ENCODE data around the gene DPY19L3.

DPY19L3 gene, protein sequence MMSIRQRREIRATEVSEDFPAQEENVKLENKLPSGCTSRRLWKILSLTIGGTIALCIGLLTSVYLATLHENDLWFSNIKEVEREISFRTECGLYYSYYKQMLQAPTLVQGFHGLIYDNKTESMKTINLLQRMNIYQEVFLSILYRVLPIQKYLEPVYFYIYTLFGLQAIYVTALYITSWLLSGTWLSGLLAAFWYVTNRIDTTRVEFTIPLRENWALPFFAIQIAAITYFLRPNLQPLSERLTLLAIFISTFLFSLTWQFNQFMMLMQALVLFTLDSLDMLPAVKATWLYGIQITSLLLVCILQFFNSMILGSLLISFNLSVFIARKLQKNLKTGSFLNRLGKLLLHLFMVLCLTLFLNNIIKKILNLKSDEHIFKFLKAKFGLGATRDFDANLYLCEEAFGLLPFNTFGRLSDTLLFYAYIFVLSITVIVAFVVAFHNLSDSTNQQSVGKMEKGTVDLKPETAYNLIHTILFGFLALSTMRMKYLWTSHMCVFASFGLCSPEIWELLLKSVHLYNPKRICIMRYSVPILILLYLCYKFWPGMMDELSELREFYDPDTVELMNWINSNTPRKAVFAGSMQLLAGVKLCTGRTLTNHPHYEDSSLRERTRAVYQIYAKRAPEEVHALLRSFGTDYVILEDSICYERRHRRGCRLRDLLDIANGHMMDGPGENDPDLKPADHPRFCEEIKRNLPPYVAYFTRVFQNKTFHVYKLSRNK

DNA sequence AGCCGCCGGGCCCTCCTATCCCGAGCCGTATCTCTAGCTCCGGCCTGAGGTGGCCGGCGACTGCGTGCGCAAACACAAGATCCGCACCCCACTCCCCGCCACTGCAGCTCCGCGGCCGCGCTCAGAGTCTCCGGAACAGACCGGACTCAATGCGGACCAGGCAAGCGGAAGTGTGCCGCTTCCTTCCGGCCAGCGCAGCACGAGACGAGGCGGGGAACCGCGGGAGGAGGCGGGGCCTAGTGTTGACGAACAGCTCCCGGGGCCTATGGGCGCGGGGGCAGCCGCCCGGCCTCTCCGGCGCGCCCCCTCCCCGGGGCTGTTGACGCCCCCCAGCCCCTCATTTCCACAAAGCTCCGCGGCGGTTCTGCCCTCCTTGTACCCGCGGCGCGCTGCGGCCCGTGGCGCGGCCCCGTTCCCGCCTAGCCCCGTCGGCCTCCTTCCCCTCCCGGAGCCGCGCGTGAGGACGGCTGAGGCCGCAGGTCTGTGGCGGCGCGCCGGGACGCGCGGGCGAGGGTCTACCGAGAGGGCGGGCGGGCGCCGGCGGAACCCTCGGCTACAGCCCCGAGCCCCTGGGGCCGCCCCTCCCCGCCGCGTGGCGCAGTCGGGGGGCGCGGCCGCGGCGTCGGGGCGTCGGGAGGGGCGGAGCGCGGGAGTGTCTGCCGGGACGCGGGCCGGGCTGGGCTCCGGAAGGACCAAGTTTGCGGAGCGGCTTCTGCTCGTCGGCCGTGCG is at the start of gene DPY19L3:
TSS of gene DPY19L3 (plus strand) at position 340 of the 730 bp plus-strand sequence. CDS start 2,484 bp downstream, outside the sequence.
- peaks cover 4 to 18% of the 10 kb centered on the region in 2 donors for H3K4me1 ChIP-seq (ENCODE audit: control insufficient read depth in 1 of 2, insufficient read depth in 2 of 2, low read length in 2 of 2)
- no peaks in the 10 kb centered on the region for H3K27me3 ChIP-seq (ENCODE audit: low read depth, low read length)
- H3K36me3 ChIP-seq (ENCODE audit: control insufficient read depth in 1 of 2, insufficient read depth in 2 of 2, low read length in 2 of 2): peaks cover 6 to 11% of the 10 kb centered on the region in 2 donors
- no peaks in the 10 kb centered on the region for H3K9me3 ChIP-seq (ENCODE audit: control insufficient read depth in 1 of 2, low read length in 2 of 2)
- peak within 1 kb of the TSS; percentile 76 to 83 for H3K4me3 ChIP-seq (ENCODE audit: low read depth in 1 of 2, low read length in 2 of 2)
- H3K27ac ChIP-seq (ENCODE audit: low read length): peak within 1 kb of the TSS; percentile 95

DNA sequence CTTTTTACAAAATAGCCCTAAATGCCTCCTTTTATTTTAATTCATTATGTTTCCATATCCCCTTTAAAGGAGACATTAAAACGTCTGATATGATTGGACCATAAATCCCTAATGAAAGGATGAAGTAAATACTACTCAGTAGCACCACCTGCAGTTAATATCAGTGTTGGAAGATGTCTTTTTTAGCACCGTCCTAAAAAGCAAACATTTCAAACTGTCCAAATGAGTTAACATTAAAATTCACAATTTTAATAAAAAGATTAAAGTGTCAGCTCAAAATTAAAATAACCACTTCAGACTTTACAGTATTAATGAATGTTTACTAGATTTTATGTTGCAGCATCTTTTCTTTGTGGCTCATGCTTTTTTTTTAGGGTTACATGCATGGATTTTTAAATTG is 47.9 kb upstream of the DPY19L3 start:
- H3K4me1 ChIP-seq (ENCODE audit: control insufficient read depth in 1 of 2, insufficient read depth in 2 of 2, low read length in 2 of 2): peaks cover 0 to 2% of the 10 kb centered on the region in 2 donors
- peaks cover 59 to 66% of the 10 kb centered on the region in 2 donors for H3K36me3 ChIP-seq (ENCODE audit: control insufficient read depth in 1 of 2, insufficient read depth in 2 of 2, low read length in 2 of 2)

DNA sequence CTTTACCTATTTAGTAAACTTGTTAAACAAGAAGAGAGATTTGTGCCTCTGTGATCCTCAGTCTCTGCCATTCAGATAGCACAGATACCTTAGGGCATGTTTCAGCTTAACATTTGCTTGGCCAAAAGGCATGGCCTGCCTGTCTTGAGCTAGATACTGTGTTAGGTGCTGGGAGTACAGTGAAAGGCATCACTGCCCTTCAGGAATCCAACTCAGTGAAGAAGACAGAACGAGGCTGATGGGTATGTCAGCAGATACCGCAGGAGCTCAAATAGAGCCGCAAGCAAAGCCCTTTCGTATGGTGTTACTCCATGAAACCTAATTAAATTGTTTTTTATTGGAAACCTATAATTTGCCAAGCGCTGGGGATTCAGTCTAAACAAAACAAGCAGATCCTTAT is 47.2 kb upstream of the DPY19L3 start:
- H3K27me3 ChIP-seq (ENCODE audit: low read depth, low read length): no peaks in the 10 kb centered on the region
- H3K9me3 ChIP-seq (ENCODE audit: control insufficient read depth in 1 of 2, low read length in 2 of 2): no peaks in the 10 kb centered on the region
- H3K27ac ChIP-seq (ENCODE audit: low read length): no peak overlapping the region
- H3K4me3 ChIP-seq (ENCODE audit: low read depth in 1 of 2, low read length in 2 of 2): no peak overlapping the region
- H3K36me3 ChIP-seq (ENCODE audit: control insufficient read depth in 1 of 2, insufficient read depth in 2 of 2, low read length in 2 of 2): peaks cover 54 to 60% of the 10 kb centered on the region in 2 donors
- H3K4me1 ChIP-seq (ENCODE audit: control insufficient read depth in 1 of 2, insufficient read depth in 2 of 2, low read length in 2 of 2): peaks cover 5 to 7% of the 10 kb centered on the region in 2 donors

More for the DNA sequence above, 47.9 kb upstream of the DPY19L3 start:
- H3K9me3 ChIP-seq (ENCODE audit: control insufficient read depth in 1 of 2, low read length in 2 of 2): no peaks in the 10 kb centered on the region
- H3K4me3 ChIP-seq (ENCODE audit: low read depth in 1 of 2, low read length in 2 of 2): no peak overlapping the region
- H3K27me3 ChIP-seq (ENCODE audit: low read depth, low read length): no peaks in the 10 kb centered on the region
- H3K27ac ChIP-seq (ENCODE audit: low read length): no peak overlapping the region

DNA sequence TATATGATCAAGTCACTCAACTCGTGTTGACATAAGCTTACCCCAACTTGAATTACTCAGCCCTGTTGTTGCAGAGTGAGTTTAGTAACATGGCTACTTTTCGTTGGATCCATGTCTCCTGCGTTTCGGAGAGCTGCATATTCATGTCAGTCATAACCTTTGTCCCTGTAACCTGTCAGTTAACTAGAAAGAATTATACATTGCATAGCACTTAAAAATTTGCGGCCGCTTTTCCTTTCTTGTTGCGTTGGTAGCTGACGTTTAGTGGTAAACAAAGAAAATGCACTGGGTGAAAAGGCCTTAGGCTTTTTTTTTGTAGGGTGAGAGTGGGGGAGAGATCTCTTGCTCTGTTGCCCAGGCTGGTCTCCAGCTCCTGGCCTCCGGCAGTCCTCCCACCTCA is 46.0 kb upstream of the DPY19L3 start:
- Histone ChIP-seq H3K27ac (ENCODE audit: low read length) (no peak overlapping the region), H3K36me3 (ENCODE audit: control insufficient read depth in 1 of 2, insufficient read depth in 2 of 2, low read length in 2 of 2) (peaks cover 44 to 47% of the 10 kb centered on the region in 2 donors), H3K9me3 (ENCODE audit: control insufficient read depth in 1 of 2, low read length in 2 of 2) (no peaks in the 10 kb centered on the region), H3K27me3 (ENCODE audit: low read depth, low read length) (no peaks in the 10 kb centered on the region), H3K4me3 (ENCODE audit: low read depth in 1 of 2, low read length in 2 of 2) (no peak overlapping the region), H3K4me1 (ENCODE audit: control insufficient read depth in 1 of 2, insufficient read depth in 2 of 2, low read length in 2 of 2) (peaks cover 5 to 9% of the 10 kb centered on the region in 2 donors)

DNA sequence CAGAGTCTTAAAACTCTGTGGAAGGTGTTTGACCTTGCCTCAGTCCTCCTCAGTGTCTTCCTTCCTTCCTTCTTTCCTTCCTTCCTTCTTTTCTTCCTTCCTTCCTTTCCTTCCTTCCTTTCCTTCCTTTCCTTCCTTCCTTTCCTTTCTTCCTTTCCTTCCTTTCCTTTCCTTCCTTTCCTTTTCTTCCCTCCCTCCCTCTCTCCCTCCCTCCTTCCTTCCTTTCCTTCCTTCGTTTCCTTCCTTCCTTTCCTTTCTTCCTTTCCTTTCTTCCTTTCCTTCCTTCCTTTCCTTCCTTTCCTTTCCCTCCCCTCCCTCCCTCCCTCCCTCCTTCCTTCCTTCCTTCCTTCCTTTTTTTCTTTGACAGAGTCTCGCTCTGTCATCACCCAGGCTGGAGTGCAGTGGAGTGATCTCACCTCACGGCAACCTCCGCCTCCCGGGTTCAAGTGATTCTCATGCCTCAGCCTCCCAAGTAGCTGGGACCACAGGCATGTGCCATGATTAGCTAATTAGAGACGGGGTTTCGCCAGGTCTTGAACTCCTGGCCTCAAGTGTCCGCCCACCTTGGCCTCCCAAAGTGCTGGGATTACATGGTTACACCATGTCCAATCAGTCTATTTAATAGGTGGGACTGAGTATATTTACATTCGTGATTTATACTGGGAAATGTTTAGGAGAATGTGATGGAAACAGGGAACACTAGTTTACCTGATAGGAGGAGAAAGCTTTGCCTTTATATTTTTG is 43.8 kb upstream of the DPY19L3 start:
- peaks cover 5 to 9% of the 10 kb centered on the region in 2 donors for H3K4me1 ChIP-seq (ENCODE audit: control insufficient read depth in 1 of 2, insufficient read depth in 2 of 2, low read length in 2 of 2)
- H3K4me3 ChIP-seq (ENCODE audit: low read depth in 1 of 2, low read length in 2 of 2): no peak overlapping the region
- no peaks in the 10 kb centered on the region for H3K27me3 ChIP-seq (ENCODE audit: low read depth, low read length)
- no peaks in the 10 kb centered on the region for H3K9me3 ChIP-seq (ENCODE audit: control insufficient read depth in 1 of 2, low read length in 2 of 2)
- H3K36me3 ChIP-seq (ENCODE audit: control insufficient read depth in 1 of 2, insufficient read depth in 2 of 2, low read length in 2 of 2): peaks cover 26 to 38% of the 10 kb centered on the region in 2 donors
- H3K27ac ChIP-seq (ENCODE audit: low read length): no peak overlapping the region

DNA sequence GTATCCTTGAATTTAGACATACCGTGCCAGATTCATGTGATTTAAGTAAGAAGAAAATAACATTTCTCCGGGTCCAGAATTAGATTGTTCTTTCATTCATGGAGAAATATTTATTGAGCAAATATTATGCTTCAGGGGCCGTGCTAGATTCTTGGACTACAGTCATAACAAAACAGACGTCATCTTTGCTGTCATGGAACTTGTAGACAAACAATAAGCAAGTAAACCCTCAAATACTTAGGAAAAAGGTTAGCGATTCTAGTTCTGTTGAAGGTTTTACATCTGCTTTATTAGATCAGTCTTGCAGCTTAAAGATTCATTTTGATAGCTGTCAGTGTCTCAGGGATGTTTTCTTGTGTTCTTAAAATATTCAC is 43.3 kb upstream of the DPY19L3 start:
- no peaks in the 10 kb centered on the region for H3K27me3 ChIP-seq (ENCODE audit: low read depth, low read length)
- peaks cover 5 to 9% of the 10 kb centered on the region in 2 donors for H3K4me1 ChIP-seq (ENCODE audit: control insufficient read depth in 1 of 2, insufficient read depth in 2 of 2, low read length in 2 of 2)
- peaks cover 24 to 34% of the 10 kb centered on the region in 2 donors for H3K36me3 ChIP-seq (ENCODE audit: control insufficient read depth in 1 of 2, insufficient read depth in 2 of 2, low read length in 2 of 2)
- no peak overlapping the region for H3K4me3 ChIP-seq (ENCODE audit: low read depth in 1 of 2, low read length in 2 of 2)
- H3K27ac ChIP-seq (ENCODE audit: low read length): no peak overlapping the region
- H3K9me3 ChIP-seq (ENCODE audit: control insufficient read depth in 1 of 2, low read length in 2 of 2): no peaks in the 10 kb centered on the region

DNA sequence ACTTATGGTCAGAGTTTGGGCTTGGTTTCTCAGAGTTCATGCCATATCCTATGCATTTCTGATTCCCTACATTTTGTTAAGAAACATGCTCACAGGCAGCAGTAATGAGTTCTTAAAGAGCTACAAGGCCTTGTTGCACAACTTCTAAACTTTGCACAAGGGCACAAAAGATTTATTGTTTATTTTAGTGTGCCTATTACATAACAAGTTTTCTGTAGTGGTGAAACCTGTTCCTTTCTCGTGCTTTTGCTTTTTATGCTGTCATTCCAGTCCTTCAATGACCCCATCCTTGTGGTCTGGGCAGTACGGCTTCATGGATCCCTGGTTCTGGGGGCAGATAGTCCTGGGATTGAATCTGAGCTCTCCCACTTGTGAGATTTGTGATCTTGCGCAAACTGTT is 42.4 kb upstream of the DPY19L3 start:
- Histone ChIP-seq H3K4me1 (ENCODE audit: control insufficient read depth in 1 of 2, insufficient read depth in 2 of 2, low read length in 2 of 2) (peaks cover 5 to 17% of the 10 kb centered on the region in 2 donors), H3K4me3 (ENCODE audit: low read depth in 1 of 2, low read length in 2 of 2) (no peak overlapping the region), H3K27me3 (ENCODE audit: low read depth, low read length) (no peaks in the 10 kb centered on the region), H3K27ac (ENCODE audit: low read length) (peak overlapping the region; percentile 68), H3K9me3 (ENCODE audit: control insufficient read depth in 1 of 2, low read length in 2 of 2) (no peaks in the 10 kb centered on the region), H3K36me3 (ENCODE audit: control insufficient read depth in 1 of 2, insufficient read depth in 2 of 2, low read length in 2 of 2) (peaks cover 20 to 26% of the 10 kb centered on the region in 2 donors)

DNA sequence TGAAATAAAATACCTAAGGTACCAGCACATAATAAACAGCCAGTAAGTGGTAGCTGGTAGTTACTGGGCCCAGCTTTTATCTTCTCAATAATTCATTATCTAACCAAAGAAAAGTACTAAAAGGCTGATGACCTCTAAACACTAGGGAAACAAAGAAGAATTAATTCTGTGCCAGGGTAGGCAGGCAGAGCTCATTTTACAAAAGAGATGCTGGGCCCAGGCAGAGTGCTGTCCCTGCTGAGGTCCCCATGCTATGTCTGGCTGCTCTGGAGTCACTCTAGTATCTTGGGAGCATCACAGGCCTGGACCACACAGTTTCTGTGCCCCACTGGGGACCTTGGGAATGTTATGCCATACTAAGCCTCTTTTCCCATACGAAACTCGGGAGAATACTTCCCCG is 41.9 kb upstream of the DPY19L3 start:
- peak overlapping the region; percentile 68 for H3K27ac ChIP-seq (ENCODE audit: low read length)
- no peaks in the 10 kb centered on the region for H3K9me3 ChIP-seq (ENCODE audit: control insufficient read depth in 1 of 2, low read length in 2 of 2)
- H3K4me3 ChIP-seq (ENCODE audit: low read depth in 1 of 2, low read length in 2 of 2): no peak overlapping the region
- H3K36me3 ChIP-seq (ENCODE audit: control insufficient read depth in 1 of 2, insufficient read depth in 2 of 2, low read length in 2 of 2): peaks cover 16 to 23% of the 10 kb centered on the region in 2 donors
- no peaks in the 10 kb centered on the region for H3K27me3 ChIP-seq (ENCODE audit: low read depth, low read length)
- H3K4me1 ChIP-seq (ENCODE audit: control insufficient read depth in 1 of 2, insufficient read depth in 2 of 2, low read length in 2 of 2): peaks cover 5 to 19% of the 10 kb centered on the region in 2 donors

DNA sequence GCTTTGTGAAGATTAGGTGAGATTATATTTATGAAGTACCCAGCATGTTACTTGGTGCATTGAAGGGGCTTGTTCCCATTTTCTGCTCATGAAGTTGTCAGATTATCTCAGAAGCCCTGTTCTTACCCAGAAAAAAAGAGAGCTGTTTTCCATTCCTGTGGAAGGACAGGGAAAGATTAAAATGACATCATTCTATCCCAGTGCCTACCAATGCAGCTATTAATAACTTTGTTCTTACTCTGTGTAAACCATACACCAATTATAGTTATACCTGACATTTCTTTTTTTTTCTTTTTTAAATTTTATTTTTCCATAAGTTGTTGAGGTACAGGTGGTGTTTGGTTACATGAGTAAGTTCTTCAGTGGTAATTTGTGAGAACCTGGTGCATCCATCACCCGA is 41.5 kb upstream of the DPY19L3 start:
- H3K27ac ChIP-seq (ENCODE audit: low read length): peak overlapping the region; percentile 68
- no peaks in the 10 kb centered on the region for H3K27me3 ChIP-seq (ENCODE audit: low read depth, low read length)
- peaks cover 5 to 19% of the 10 kb centered on the region in 2 donors for H3K4me1 ChIP-seq (ENCODE audit: control insufficient read depth in 1 of 2, insufficient read depth in 2 of 2, low read length in 2 of 2)
- peaks cover 12 to 23% of the 10 kb centered on the region in 2 donors for H3K36me3 ChIP-seq (ENCODE audit: control insufficient read depth in 1 of 2, insufficient read depth in 2 of 2, low read length in 2 of 2)
- H3K4me3 ChIP-seq (ENCODE audit: low read depth in 1 of 2, low read length in 2 of 2): no peak overlapping the region
- no peaks in the 10 kb centered on the region for H3K9me3 ChIP-seq (ENCODE audit: control insufficient read depth in 1 of 2, low read length in 2 of 2)

DNA sequence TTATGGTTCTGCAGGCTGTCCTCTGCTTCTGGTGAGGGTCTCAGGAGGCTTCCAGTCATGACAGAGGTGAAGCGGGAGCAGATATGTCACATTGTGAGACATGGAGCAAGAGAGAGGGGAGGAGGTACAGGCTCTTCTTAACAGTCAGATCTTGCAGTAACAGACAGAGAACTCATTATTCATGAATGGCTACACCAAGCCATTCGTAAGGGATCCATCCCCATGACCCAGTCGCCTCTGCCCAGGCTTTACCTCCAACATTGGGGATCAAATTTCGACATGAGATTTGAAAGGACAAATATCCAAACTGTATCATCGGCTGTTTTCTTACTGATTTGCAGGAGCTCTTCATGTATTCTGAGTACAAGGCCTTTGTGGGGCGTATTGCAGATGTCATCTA is 38.5 kb upstream of the DPY19L3 start:
- peaks cover 5 to 19% of the 10 kb centered on the region in 2 donors for H3K4me1 ChIP-seq (ENCODE audit: control insufficient read depth in 1 of 2, insufficient read depth in 2 of 2, low read length in 2 of 2)
- no peak overlapping the region for H3K27ac ChIP-seq (ENCODE audit: low read length)
- no peaks in the 10 kb centered on the region for H3K27me3 ChIP-seq (ENCODE audit: low read depth, low read length)
- peaks cover 0 to 12% of the 10 kb centered on the region in 2 donors for H3K36me3 ChIP-seq (ENCODE audit: control insufficient read depth in 1 of 2, insufficient read depth in 2 of 2, low read length in 2 of 2)
- no peaks in the 10 kb centered on the region for H3K9me3 ChIP-seq (ENCODE audit: control insufficient read depth in 1 of 2, low read length in 2 of 2)
- no peak overlapping the region for H3K4me3 ChIP-seq (ENCODE audit: low read depth in 1 of 2, low read length in 2 of 2)

Data from muscle layer of duodenum (tissue), 2 donors.